HG02678 (cell line): ENCODE results near the gene ASTN2.

Experiments used
- ATAC-seq: cut with Tn5 transposase; IDR thresholded peaks from one replicate; pipeline ENCODE4 v1.9.1; 2021; ENCODE audit warnings: mild to moderate bottlenecking, moderate library complexity; ENCODE audit not compliant: unreplicated experiment

ASTN2 gene

DNA sequence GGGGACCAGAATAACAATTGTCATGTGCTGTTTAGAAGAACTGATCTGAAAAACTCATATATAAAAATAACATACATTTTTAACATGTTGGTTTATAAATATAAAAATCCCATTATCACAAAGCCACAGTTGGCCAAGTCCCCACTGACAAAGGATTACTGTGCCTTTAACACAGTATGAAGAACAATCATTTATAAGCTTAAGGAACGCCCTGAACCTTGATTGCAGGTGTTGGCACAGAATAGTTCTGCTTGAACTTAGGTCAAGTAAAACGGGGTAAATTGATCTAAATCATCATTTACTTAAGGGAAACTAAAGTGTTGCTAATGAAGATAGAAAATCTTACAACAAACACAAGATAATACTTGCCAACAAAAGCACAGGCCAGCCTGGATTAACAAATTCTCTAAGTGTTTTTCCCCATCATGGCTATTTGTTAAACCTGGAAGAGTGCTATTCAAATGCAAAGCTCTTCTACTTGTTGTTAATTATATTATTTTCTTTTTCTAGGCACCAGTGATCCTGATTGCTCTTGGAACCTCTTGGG, 46.1 kb downstream of the ASTN2 start:
- no peak for ATAC-seq

DNA sequence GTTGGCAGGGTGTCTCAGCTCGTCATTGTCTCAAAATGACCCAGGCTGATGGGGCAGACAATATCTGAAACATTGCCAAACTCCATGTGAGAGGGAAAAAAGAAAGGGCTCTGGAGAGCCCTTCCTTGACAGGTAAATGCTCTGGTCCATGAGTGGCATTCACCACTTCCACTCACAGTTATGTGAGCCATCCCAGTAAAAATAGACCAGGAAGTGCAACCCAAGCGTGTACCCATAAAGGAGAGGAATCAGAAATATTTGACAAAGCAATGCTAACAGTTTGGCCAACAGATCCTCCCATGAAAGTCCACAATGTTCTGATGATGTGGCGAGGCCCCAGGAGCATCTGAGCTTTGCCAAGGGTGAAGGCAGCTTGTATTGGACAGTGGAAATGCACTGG, 49.4 kb downstream of the ASTN2 start:
- ATAC-seq: no peak

DNA sequence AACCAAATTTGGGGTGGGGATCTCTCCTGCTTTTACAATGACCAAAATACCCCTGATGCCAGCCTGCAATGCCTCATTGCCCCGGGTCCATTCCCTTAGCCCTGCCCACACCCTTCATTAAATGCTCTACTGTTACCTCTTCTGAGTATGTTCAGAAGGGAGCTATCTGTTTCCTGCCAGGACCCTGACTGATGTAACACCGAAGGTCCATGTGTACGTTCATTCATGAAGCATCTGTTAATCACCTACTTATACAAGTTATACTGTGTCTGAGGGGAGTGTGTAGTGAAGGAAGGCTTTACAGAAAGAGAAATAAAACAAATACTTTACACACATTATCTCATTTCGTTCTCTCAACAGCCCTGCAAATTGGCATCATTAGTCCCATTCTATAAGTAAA, 51.9 kb downstream of the ASTN2 start:
- ATAC-seq: no peak

DNA sequence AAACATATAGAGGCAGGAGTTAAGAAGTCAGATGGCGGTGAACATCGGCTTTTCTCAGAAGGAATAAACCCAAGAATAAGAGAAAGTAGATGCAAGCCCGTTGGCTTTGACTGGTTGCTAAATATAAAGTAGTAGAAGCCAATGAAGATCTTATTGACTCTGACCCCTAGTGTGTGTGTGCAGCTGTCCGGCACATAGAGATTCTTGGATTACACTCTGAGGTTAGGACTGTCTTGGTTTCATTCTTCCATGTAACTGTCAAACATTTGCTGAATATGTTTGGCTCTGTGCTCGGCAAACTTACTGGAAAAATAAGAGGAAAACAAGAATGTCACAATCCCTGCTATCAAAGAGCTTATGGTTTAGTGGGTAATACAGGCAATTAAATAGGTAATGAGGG, 54.9 kb downstream of the ASTN2 start:
- no peak for ATAC-seq

DNA sequence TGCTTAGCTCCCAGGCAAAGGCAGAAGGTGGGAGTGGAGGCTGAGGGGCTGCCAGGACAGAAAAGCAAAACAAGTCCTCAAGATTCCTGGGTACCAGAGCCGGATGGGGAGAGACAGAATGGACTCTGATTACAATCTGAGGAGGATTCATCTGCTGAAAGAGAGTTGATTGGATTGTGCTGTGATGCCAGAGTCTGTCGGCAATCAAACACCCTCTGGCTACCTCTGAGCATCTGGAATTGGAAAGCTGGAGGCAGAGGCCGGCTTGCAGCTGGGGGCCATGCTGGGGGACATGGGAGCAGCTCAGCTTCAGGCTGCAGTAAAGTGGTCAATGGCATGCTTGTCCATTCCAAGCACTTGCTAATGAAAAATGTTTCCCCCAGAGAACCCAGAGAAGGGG, 59.3 kb downstream of the ASTN2 start:
- ATAC-seq: no peak

DNA sequence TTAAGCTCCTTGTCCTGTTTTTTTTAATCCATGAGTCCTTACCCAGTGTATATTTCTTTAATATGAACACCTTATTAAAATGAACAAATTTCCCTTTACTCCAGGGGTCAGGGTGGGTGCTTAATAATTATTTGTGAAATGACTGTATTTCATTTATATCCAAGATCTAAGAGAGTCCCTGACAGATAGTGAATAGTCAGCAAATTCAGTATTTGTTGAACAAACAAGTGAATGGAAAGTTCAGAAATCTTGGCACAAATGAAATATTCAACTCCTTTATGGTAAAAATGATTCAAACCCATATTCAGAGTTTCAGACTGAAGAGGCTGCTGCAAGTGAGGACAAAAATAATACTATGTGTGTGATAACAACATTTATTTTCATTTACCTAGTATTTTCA, 59.9 kb downstream of the ASTN2 start:
- ATAC-seq: no peak

DNA sequence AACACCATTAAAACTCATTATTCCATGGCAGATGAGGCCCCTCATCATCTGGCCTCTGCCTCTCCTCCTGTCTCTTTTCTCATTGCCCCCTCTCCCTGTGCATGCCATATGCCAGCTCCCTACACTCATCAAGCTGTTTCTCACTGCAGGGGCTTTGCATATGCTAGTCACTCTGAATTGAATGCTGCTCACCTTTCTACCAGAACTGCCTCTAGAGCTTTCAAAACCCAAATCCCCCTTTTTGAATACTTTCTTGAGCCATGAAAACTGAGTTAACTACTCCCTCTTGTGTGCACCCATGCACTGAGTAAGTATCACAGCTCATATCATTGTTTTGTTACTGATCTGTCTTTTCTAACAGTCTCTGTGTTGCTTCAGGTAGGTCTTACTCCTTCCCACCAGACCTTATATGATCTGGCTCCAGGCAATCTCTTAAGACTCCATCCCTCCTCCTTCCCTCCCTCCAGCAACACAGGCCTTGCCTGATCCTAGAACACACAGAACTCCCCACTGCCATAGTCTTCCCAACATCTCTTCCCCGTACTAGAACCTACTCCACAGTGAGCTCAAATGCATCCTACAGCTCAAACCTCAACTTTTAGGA, 60.5 kb downstream of the ASTN2 start:
- ATAC-seq: no peak

DNA sequence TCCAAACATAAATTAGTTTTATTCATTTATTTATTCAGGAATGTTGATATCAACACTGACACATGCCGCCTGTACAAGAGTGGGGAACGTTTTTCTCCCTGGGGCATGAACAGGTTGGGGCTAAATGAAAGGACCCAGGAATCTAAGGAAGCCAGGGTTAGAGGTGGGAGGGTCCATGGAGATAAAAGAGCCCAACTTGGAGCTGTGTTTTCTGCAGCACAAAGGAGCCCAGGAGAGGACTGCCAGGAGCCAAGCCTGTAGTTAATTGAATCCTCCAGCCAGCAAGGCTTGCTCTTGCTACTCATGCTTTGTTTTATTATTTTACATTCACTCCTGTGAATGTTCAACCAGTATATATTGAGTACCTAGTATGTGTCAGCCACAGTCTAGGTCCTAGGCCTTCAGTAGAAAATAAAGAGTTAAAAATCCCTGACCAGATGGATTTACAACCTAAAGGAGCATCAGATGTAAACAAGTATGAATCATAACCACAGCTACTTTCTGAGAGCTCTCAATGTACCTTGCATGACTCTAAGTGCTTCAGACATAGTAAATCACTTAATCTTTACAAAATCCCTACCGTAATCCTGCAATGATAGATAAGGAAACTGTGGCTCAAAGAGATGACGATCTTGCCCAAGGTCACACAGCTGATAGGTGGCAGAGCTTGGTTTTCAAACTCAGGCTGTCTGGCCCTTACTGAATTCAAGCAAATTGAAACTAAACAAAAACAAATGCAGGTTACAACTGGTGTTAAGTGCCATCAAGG, 69.8 kb downstream of the ASTN2 start:
- ATAC-seq: no peak

DNA sequence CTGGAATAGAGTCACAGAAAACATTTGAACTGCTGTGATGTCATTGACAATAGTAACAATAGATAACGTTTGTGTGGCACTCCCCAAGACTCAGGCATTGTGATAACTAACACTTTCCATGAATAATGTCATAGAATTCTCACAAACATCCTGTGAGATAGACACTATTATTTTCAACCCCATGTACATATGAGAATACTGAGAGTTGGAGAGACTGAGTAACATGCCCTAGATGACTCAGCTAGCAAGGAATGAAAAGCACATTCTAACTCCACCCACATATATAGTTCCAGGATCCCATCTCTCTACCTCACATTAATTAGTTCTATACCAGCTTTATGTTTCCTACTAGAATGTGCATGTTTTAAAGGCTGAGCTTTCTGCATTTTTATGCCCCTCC, 71.4 kb downstream of the ASTN2 start:
- ATAC-seq: no peak

DNA sequence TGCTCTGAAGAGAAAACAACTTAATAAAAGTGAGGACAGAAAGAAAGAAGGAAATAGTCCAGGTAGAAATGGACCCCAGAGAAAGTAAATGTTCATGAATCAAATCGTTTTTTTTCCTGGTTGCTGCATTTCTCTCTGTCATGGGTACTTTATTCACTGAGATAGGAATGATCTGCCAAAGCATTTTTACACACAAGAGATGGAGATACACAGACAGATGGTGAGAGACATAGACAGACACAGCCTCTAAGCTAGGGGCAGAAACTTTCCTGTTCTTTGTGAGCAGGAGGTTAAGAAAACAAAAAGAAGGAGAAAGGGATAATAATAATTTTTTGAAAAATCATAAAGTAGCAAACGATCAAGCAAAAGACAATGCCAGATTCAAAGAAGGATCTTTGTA, 73.7 kb downstream of the ASTN2 start:
- no peak for ATAC-seq

DNA sequence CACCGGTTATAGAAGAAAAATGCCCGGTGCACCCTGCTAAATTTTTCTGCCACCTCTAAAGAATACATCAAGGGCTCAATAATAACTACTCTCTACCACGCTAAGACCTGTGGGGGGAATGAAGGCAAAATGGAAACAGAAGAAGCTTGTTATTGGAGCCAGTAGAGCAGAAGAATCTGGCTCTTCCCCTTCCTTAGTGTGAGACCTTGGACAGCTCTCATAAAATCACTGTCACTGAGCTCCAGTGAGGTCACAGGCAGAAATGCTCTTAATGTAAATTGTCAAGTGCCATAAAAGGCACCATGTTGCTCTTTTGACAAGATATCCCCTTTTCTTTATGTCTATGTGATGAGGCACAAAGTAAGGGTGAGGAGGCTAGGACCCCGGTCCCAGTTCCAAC, 74.4 kb downstream of the ASTN2 start:
- ATAC-seq: no peak

DNA sequence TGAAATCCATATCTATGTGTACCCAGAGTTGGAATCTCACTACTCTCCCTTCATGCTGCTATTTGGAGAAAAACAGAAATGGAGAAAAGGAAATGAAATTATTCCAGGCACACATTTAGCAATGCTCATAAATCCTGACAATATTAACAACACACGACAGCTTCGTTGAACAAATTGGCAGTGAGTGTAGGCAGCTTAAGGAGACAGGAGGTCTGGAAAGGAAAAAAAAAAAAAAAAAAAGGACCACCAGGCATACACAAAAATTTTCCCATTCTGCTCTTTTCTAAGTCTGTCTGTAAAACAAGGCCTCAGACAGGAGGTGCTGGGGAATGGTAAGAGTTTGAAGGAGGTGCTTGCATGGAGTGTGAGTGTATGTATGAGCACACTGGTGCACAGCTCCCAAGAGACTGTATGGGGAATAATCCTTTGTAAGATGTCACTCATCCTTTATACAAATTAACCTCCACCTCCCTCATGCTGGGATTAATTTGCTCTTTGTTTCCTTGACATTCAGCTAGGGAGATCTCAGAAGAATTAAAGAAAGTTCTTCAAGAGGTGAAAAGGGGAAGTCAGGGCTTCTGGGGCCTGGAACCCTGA, 78.9 kb downstream of the ASTN2 start:
- ATAC-seq: no peak

DNA sequence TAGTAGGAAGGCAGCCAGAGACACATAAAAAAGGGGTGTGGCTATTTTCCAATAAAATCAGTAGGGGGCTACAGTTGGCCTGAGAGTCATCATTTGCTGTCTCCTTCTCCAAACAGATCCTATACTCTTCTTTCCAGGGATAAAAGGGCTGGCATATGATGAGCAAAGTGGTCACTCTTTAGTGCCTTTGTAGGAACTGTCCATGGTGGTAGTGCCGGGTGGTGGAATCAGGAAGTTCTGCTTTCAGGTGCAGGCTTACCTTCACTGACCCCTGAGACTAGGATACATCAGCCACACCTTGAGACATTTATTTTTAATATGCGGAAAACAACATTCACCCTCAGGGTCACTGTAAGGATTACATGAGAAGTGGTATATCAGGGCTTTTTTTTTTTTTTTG, 80.8 kb downstream of the ASTN2 start:
- no peak for ATAC-seq

DNA sequence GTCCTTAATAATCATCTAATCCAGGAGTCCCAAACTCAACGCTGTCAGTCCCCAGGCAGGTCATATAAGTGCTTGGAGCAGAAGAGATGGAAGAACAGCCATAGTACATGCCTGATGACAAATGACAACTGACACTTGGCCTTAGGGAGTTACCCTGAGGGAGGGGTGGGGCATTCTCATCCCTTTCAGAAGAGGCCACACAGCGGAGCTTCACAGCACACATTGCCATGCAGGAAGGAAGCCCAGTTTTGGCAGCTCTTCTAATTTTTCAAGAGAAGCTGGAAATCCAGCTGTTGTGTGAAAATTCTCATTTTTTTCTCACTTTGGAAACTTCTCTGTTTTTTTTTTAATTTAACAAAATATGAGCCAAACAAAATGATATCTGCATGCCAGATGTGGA, 89.0 kb downstream of the ASTN2 start:
- ATAC-seq: no peak

DNA sequence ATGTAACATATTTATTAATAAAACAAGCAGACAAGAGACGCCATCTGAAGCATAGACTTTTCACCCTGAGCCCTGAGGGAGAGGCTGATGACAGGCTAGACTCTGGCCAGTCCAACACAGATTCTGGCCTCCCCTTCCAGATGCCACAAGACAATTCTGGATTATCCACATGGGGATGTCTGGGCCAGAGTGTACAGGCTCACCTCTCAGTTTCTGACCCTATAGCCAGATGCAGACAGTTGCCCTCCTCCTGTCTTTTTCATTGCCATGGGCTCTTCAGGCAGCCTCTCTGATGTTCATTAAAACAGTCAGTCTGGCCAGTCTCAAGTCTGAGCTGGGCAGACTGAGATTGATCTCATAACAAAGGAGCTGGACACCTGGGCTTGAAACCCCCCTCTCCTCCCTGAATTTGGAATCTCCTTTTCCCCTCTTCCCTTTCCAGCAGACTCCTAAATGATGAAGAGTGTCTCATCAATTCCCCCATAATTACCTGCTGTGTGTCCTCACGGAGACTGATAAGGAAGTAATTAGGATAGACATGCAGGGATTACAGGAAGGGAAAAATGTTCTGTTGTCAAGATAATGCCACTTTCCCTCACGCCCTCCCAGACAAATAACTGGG, 89.6 kb downstream of the ASTN2 start:
- ATAC-seq: no peak

DNA sequence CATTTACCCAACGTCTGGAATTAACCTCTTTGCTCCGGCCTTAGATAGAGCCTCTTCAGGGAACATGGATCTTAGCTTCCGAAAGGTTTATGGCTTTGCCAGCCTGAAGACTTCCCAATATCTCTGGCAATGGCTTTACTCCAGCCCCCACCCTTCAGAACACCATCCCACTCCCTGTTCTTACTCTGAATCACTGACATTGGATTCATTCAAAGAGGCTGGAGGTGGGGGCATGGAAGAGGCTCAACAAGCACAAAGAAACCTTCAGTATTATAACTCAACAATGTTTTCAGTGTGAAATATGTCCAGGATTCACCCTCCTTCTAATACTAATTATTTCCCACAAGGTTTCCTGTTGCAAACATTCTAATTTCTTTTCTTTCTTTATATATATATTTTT, 91.5 kb downstream of the ASTN2 start:
- no peak for ATAC-seq

DNA sequence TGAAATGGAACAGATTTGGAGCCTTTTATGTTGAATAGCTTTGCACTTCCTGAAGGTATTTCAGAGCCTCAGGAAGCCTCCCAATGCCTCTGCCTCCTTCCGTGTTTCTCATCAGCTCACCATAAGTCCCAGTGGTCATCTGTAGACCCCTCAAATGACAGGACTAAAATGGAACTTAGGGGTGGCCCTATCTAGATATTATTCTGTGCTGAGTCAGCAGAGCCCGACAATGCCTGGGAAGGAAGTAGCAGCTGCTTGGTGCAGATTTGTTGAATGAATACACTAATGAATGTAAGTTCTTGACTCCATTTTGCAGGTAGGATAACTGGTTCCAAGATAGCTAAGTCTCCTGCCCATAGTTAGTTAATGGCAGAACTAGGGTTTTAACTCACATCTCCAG, 97.7 kb downstream of the ASTN2 start:
- ATAC-seq: no peak

DNA sequence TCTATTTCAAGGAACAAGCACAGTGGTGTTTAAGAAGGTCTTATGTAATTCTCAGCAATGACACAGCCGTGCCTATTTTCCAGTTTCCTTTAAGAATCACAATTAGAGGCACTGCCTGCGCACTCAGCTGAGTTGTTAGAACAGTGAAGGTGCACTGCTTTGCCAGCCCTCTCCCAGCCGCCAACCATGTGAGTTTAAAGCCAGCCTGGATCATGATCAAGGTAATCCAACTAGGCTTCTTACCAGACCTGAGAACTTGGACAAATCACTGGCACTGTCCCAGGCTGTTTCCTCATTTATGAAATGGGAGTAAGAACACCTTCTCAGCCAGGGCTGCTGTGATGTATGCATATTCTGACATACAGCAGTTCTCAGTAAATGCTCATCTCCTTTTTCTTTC, 99.6 kb downstream of the ASTN2 start:
- no peak for ATAC-seq

DNA sequence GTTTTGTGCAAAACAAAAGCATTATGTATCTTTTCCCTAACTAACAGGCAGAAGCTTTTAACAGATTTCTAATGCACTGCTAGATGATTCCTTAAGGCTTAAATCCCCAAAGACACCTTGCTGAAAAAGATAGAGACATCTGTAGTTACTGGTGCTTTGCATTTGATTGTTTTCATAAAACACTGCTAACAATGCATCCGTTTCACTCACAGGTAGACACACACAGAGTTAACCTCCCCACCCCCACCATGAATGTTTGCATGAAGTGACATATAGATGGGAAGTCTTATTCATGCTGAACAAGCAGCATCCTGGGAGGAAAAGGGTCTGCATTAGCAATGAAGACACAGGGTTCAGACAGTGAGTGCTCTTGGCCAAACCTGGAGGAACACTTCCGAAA, 100.9 kb downstream of the ASTN2 start:
- no peak for ATAC-seq

DNA sequence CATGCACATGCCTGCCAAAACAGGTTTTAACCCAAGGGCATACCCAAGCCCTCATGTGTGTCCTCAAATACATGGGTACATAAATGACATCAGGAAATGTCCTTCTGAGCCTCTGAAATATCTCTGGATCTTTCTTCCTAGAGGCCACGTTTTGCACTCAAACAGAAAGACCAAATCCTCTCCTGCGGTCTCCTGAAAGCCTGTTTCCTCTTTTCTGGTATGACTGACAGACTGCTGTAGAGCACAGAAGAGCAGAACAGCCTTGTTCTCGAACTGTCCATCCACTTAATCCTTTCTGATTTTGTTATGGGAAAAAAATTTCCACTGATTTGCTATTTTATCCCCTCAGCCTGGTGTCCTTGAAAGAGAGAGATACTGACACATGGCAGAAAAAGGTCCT, 107.2 kb downstream of the ASTN2 start:
- no peak for ATAC-seq

DNA sequence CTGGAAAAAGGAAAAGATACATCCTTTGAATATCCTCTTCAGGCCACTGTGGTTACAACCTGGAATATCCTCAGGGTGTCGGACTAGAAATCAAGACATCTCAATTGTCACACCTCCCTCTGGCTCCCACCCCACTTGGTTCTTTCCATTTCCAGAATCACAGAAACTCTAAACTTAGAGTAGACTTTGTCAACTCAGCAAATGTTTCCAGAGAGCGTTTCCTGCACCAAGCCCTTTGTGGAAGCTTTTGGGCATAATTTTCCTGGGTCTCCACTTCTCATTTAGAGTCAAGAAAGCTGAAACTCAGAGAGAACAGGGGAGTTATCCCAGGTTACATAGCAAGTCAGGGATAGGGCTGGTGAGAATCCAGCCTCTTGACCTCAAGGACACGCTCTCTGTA, 108.8 kb downstream of the ASTN2 start:
- no peak for ATAC-seq

DNA sequence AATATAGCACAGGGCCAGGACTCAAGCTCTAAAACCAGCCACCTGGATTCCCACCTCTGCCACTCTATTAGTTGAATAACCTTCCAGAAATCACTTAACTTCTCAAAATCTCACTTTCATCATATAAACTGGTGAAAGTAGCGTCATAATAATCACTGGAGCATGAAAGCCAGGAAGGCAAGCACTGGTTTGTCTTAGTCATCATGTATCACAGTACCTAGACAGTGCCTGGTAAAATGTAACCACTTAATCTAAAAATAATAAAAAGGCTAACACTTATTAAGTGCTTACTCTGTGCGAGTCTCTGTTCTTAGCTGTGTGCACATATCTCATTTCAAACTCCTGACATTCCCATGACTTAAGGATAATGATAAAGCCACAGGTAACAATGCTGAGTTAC, 109.4 kb downstream of the ASTN2 start:
- no peak for ATAC-seq
